22Rv1 (cell line): Measurements from ENCODE around the gene DNLZ.
"Not testable (repeated sequence)": the region's sequence is repeated elsewhere in the genome, so short reads cannot be mapped to it uniquely, and the experiment has no call there.

Experiments
- H3K27ac ChIP-seq: fragments of 450-650 bp; 2 replicates; pipeline ENCODE4 v1.5.1; 2017
- ZFX ChIP-seq: fragments of 450-650 bp; IDR thresholded peaks from 2 replicates; pipeline ENCODE4 v1.6.1; 2017; ENCODE audit warnings: antibody characterized with exemption, borderline replicate concordance
- TF ChIP-seq, protein P1 (sequence below): fragments of 450-650 bp; IDR thresholded peaks from 2 replicates; pipeline ENCODE4 v1.5.1; 2017; ENCODE audit warnings: mild to moderate bottlenecking

Gene DNLZ

DNA sequence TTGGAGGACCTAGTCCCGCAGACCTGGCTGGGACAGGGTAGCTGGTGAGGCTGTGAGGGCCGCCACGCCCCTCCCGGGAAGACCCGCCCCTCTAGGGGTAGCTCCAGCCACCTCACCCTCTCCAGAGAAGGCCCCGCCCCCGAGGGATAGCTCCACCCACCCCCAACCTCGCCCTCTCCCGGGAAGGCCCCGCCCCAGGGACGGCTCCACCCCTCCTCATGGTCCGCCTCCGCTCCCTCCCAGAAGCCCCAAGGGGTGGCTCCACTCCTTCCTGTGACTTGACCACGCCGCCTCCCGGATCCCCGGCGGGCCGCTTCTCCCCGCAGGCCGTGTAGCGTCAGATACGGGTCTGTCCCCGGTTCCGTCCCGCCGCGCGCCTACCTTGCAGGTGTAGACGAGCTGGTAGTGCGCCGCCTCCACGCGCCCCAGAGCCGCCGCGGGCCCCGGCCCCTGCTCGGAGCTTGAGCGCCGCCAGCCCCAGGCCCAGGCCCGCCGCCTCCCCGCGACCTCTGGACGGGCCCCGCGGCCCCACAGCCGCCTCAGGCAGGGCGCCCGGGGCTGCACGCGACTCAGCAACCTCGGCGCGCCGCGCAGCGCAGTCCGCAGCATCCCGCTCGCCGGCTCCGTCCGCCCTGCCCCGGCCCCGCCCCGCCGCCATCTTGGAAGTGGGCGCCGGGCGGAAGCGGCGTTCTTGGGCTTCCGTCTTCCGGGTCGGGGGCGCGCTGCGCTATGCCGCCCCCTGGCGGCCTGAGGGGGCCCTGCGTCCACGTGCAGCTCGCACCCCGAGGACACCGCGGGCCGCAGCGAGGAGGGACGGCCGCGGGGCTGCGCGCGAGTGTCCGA lies at the start of gene DNLZ:
TSS of gene DNLZ (minus strand) at position 639 of the 843 bp plus-strand sequence. CDS start at position 609, 30 bp downstream.
- TF ChIP-seq, protein P1, sequence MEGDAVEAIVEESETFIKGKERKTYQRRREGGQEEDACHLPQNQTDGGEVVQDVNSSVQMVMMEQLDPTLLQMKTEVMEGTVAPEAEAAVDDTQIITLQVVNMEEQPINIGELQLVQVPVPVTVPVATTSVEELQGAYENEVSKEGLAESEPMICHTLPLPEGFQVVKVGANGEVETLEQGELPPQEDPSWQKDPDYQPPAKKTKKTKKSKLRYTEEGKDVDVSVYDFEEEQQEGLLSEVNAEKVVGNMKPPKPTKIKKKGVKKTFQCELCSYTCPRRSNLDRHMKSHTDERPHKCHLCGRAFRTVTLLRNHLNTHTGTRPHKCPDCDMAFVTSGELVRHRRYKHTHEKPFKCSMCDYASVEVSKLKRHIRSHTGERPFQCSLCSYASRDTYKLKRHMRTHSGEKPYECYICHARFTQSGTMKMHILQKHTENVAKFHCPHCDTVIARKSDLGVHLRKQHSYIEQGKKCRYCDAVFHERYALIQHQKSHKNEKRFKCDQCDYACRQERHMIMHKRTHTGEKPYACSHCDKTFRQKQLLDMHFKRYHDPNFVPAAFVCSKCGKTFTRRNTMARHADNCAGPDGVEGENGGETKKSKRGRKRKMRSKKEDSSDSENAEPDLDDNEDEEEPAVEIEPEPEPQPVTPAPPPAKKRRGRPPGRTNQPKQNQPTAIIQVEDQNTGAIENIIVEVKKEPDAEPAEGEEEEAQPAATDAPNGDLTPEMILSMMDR, result peak; percentile 99
- no peak for TF ChIP-seq ZFX

DNA sequence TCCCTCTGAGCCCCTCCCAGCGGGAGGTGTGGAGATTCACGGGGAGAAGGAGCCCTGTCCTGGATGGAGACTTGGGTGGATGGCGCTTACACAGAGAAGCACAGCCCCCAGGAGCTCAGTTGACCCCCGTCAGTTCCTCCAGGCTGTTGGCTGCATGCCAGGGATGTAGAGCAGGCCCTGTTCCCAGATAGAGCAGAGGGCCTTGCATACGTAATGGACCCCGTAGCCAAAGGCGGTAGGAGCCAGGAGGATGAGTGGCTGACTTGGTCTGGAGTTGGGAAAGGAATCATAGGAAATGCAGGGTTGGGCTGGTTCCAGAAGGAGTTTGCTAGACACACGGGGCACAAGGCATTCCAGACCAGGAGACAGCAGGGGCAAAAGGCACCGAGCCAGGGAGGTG lies 49.4 kb upstream of the DNLZ start:
- H3K27ac ChIP-seq, result no peak overlapping the region
- TF ChIP-seq, protein P1, result no peak
- no peak for TF ChIP-seq ZFX

More for the DNA sequence above, at the start of gene DNLZ:
- peak within 1 kb of the TSS; percentile 94 for H3K27ac ChIP-seq

DNA sequence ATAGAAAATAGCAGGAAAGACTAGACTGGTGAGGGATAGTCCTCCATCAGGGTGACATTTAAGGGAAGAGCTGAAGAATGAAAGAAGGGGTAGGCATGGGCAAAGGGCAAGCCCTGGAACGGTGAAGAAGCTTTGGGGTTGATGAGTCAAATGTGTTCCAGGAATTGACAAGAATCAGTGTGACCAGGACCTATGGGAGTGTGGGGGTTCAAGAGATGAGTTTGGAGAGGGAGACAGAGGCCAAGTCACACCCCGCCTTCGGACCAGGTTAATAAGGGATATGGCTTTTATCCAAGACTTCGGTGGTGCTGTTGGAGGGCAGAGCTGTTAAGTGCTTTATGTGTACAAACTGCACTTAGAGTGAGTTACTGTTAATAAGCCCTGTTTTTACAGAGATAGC lies 47.8 kb upstream of the DNLZ start:
- TF ChIP-seq, protein P1, result no peak
- TF ChIP-seq ZFX, result no peak
- peak overlapping the region; percentile 70; the same call in 1 of the 2 replicates for H3K27ac ChIP-seq

DNA sequence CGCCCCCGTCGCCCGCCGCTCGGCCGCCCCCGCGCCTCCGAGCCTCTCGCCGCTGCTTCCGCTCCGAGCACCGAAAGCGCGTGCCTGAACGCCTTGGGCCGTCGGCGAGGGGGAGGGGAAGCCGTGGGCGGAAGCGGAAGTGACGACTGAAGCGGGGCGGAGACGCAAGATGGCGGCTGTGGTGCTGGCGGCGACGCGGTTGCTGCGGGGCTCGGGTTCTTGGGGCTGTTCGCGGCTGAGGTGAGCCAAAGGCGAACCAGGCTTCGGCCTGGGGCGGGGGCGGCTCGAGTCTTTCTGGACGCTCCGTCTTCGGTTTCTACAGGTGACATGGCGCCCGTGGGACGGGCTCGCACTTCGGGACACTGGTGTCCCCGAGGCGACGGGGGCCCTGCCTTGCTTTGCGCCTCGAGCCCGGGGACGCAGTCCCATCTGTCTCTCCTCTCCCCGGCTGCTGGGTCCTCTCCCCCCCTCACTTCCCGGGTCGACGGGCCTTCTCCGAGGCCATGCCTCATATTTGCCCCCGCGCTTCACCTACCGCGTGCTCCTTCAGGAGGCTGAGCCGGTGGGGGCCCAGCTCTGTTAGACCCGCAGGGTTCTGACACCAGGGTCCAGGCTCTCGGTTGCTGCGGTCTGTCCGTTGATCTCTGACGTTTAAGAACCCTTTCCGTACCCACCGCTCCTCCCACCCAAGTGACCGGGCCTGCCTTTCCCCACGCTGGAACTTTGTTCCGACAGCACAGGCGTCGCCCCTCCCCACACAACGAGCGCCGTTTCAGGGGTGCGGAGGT lies 47.1 kb upstream of the DNLZ start, which contains the start of the genes ENTR1 and PMPCA:
TSS of gene ENTR1 (minus strand) at position 115 of the 788 bp plus-strand sequence. CDS start 217 bp downstream, outside the sequence.
TSS of gene PMPCA (plus strand) at position 159 of the 788 bp plus-strand sequence. CDS start at position 170, 11 bp downstream.
- H3K27ac ChIP-seq, result peak within 1 kb of the TSS; percentile 70
- TF ChIP-seq ZFX, result no peak
- TF ChIP-seq, protein P1, result no peak

DNA sequence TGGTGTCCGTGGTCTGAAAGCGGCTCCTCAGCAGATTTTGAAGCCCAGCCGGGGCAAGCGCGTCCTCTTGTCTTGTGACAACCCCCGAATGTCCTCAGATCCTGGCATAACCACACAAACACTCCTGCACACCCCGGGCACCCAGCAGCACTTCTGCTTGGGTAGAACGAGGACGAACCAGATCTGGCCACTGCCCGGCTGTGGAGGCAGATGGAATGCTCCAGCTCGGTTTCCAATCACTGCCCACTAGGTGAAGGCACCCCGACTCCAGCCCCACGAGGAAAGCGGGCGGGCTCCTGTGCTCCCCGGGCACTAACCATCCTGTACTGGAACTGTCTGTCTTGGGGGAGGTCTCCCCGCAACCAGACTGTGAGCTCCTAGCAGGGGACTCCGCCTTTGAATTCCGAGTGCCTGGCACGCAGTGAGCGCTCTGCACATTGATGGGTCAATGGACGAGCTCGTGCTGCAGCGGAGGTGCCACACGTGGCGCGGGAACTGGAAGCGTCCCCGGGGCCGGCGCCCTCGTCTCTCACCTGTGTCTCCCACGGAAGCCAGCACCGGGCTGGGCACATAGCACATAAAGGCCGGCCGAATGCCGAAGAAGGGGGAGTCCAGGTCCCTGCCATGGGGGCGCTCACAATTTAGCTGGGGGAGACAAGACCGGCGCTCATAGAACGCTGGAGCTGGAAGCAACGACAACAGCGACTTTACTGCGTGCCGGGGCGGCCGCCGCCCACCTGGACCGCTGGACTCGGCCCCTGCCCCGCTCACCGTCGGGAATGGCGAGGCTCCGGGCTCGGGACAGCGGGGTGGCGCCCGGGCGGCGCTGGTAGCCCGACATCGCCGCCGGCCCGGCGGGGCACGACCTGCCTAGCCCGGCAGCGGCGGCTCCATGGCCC lies 46.3 kb upstream of the DNLZ start:
- no peak for TF ChIP-seq ZFX
- TF ChIP-seq, protein P1, result no peak
- H3K27ac ChIP-seq, result peak overlapping the region; percentile 70

DNA sequence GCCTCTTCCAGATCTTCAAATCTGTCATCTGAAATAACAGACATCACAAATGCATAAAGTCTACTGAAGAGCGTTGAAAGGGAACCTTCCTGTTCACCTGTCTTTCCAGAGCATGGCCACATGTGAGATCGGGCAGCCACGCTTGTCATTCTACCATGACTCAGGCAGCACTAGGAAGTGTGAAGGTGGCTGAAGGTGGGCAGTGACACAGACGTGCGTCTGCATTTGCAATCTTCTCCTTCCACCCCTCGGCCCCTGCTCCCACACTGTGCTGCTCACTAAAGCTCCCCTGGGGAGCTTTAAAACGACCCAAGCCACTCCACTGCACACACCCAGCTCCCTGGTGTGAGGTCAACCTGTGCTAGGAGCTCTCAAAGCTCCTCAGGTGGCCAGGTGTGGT lies 44.4 kb upstream of the DNLZ start:
- no peak overlapping the region for H3K27ac ChIP-seq
- TF ChIP-seq ZFX, result no peak
- TF ChIP-seq, protein P1, result no peak

DNA sequence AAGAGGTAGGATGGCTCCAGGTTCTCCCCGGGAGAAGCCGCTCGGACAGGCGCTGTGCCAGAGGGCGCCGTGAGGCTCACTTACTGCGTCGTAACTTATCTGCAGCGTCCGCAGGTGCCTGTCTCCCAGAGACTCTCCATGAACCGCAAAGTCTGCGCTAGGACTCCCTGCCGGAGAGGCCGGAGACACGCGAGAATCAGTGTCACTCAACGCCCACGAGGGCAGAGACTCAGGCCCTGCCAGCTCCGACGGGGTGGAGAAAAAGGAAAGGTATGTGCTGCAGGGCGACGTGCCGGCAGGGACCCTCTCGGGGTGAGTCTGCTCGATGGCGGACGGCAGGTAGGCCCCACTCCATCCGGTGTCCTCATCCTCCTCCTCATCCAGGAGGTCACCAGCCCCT lies 43.5 kb upstream of the DNLZ start:
- H3K27ac ChIP-seq, result not testable (repeated sequence)

DNA sequence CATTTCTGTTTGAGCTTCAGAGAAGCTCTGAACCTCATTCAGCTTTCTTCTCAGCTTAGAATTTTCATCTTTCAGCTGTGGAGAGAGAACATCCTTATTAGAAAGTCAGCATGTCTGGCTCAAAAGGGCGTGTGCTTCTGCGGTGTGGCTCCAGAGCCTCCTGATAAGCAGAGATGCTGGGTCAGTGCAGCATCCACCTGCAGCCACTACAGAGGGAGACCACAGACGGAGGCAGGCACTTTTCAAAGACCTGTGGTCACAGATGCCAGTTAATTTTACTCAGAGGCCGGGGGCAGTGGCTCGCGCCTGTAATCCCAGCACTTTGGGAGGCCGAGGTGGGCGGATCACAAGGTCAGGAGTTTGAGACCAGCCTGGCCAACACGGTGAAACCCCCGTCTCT lies 42.4 kb upstream of the DNLZ start:
- H3K27ac ChIP-seq, result not testable (repeated sequence)
